ENCODE data around the gene IMPDH1. TPM values are rescaled to one million over a fixed set of nuclear protein-coding genes. Genes with fewer than 3 reads are reported as not detected.

IMPDH1 gene
- total RNA-seq, 1 donor from 2014 or later, result 32.7 TPM

DNA sequence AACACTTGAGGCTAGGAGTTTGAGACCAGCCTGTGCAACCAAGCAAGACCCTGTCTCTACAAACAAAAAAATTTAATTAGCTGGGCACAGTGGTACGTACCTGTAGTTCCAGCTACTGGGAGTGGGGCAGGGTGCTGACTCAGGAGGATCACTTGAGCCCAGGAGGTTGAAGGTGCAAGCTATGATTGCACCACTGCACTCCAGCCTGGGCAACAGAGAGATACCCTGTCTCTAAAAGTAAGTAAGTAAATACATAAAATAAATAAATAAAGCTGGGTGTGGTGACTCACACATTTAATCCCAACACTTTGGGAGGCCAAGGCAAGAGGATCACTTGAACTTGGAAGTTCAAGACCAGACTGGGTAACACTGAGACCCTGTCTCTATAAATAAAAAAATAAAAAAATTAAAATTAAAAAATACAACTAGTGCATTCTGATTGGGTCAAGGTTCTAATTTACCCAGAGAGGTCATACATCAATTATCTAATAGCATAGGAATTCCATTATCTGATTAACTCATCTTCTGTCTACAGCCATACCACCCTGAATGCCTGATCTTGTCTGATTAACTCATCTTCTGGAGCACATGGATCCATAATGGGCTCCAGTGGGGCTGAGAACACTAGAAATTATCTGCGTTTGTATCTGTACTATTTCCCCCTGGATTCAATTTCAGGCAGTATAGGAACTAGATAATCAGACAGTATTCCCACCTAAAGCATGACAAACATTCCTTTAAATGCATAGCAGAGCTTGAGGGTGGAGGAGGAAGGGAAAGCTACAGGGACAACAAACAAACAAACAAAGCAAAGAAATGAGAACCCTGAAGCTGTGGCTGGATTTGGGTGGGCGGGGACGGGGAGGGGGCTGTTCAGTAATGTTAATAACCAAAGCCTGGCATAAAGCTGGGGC, 24.9 kb upstream of the IMPDH1 start:
- DNase-seq (ENCODE audit: low read depth in 2 of 2), result no peak

DNA sequence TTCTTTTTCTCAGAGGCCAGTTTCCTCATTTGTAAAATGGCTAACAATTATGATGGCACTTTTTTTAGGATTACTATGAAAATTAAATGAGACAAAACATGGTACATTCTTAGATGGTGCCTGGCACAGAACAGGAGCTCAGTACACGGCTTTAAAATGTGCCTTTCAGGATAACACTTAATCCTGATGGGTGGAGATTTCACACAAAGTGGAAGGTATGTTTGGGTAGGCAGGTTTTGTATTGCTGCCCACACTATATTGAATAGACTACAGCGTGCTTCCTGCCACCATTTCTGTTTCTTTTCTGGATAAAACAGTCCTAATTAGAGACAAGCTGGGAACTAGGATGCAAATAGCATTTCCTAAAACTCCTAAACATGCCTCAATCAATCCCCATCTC, 22.0 kb upstream of the IMPDH1 start:
- DNase-seq (ENCODE audit: low read depth in 2 of 2), result no peak

DNA sequence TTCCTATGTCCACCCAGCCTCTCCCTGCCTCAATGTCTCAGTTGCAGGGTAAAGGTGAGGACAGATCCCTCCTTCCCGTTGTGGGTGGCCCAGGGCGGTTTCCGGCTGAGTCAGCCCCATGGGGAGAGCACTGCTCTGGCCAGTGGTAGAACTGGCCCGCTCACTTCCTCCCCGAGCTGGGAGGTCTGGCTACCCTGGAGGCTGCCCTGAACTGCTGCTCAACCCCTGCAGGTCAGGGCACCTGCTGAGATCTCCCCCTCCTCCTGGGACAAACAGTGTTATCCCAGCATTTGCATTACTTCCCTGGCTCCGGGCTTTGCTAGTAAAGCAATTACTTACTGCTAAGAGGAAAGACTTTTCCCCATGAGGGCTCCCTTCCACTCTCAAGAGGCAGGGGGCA, 21.4 kb upstream of the IMPDH1 start:
- peak in 1 of 2 donors; percentile 31 for DNase-seq (ENCODE audit: low read depth in 2 of 2)

DNA sequence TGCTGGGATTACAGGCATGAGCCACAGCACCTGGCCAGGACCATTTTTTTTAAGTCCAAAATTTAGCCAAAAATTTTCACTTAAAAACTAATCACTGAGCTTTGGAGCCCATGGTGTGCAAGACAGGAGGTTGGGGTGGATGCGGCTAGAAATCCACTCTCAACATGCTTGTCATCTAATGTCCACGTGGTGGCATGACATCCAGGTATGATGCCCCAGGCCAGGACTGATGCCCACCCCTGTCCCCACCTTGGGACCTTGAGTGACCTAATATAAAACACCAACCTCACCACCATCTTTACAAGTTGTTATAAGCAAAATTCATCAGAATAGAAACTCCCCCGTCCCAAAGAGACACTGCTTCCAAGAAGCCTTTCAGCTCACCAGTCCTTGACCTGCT, 20.4 kb upstream of the IMPDH1 start:
- DNase-seq (ENCODE audit: low read depth in 2 of 2), result no peak

DNA sequence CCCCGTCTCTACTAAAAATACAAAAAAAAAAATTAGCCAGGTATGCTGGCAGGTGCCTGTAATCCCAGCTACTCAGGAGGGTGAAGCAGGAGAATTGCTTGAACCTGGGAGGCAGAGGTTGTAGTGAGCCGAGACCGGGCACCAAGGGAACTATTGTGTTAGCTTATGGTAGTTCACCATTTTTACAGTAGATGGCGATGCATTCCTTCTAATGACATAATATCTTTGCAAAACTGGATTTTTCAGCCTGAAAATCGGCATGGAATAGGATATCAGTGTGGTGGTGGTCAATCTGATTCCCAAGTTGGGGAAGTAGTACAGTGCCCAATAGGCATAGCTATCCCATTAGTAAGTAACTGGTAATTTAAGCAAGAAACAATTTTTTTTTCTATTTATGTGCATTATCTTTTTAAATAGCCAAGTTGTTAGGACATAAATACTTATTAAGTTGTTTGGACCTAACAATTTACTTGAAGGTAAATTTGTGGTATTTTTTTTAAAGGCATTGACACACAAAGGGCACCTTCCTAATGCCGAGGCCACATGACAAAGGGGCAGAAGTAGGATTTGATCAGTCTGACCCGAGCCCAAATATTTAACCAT, 17.6 kb upstream of the IMPDH1 start:
- peak; percentile 60 to 73 for DNase-seq (ENCODE audit: low read depth in 2 of 2)

DNA sequence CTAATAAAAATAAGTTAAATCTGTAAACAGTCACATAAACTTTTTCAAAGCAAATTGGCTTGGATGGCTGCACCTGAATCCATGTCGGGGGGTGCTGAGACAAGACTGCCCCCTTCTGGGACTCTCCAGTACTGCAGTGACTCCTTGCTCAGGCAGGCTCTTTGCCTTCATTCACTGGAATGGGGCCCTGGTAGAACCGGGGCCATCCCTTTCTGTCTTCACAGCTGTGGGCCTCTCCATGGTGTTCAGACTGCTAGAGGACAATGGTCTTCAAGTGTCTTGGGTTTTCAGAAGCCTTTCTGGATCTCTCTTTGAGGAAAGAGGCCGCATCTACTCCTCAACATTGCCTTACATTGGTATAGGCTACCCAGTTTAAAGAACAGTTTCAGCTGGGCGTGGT, 16.1 kb upstream of the IMPDH1 start:
- DNase-seq (ENCODE audit: low read depth in 2 of 2), result peak; percentile 63 to 77

DNA sequence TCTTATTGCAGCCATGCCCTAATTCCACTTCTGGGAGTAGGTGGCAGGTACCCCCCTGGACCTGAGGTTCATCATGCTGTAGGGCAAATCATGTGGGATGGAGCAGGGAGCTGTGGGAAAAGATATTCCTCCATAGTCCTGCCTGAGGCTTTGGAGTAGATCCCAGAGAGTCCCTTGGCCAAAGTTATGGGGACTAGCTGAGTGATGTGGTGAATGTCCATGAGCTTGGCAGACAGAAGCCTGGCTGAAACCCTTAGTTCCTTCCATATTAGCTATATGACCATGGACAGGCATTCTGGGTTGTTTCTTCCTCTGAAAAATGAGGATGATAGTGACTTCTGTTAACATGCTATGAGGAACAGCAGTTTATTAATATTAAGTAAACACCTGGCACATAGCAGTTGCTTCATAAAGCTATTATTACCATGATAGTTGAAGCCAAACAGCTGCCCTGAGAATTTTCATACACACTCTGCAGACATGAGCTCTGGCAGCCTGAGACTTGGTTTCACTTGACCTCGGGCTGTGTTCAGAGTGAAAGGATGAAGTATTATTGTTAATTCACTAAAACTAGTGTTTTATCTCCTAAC, 15.0 kb upstream of the IMPDH1 start:
- DNase-seq (ENCODE audit: low read depth in 2 of 2), result no peak

DNA sequence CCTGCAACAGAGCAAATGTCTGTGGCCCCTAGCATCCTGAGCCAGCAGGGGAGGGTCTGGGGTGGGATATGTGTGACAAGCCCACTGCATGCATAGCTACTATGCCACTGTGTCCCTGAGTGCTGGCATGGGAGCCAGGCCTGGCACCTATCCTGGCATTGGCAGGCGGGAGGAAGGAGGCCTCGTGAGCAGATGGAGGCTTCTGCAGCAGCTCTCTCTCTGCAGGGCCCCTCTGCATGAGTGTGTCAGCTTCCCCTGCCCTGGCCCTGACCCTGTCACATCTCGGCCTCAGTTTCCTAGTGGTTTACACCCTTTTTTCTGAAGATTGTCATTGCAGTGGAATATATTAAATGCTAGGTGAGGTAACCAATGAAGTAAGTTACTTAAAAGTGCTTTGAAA, 13.1 kb upstream of the IMPDH1 start:
- DNase-seq (ENCODE audit: low read depth in 2 of 2), result no peak

DNA sequence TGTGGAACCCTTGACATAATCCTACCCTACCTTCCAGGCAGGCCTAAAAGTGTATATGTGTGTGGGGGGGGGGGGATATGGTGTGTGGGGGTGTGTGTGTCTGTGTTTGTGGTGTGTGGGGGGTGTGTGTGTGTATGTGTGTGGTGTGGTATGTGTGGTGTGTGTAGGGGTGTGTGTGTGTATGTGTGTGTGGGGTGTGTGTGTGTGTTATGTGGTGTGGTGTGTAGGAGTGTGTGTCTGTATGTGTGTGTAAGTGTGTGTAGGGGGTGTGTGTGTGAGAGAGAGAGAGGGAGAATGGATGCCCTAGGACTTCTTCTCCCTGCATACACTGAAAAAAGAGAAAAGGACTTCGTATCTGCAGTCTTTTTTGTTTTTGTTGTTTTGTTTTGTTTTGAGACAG, 12.3 kb upstream of the IMPDH1 start:
- no peak for DNase-seq (ENCODE audit: low read depth in 2 of 2)

DNA sequence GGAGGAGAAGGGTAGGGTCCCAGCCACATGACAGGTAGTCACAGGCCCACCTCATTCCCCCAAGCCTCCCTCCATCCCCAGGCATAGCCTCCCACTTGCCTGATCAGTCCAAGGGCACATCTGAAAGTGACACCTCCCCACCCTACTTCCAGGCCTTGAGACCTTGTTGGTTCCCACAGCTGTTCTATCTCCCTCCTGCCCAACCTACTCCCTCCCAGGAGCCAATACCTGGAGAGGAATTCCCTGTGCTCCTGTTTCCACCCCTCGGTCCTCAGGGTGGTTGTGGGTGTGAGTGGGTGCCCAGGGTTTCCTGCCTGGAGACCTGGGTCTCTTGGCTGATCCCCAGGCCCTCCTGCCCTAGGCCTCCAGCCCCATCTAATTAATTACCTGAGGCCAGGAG, 11.6 kb upstream of the IMPDH1 start:
- DNase-seq (ENCODE audit: low read depth in 2 of 2), result no peak

DNA sequence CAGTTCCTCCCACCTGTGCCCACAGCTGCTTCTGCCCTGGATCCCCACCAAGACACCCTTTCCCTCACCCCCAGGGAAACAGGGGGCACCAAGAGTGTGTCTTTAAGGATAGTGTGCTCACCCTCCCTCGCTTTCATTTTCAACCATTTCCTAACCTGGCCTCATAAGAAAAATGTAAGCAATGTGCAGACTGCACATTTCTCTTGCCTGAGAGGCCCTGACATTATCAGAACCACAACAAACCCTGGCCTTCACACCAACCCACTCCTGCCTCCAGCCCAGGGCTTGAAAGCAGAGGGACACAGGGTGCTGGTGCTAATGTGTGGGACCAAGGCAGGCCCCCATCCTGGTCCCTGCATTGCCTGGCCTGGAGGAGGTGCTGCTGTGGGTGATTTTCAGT, 11.0 kb upstream of the IMPDH1 start:
- no peak for DNase-seq (ENCODE audit: low read depth in 2 of 2)

DNA sequence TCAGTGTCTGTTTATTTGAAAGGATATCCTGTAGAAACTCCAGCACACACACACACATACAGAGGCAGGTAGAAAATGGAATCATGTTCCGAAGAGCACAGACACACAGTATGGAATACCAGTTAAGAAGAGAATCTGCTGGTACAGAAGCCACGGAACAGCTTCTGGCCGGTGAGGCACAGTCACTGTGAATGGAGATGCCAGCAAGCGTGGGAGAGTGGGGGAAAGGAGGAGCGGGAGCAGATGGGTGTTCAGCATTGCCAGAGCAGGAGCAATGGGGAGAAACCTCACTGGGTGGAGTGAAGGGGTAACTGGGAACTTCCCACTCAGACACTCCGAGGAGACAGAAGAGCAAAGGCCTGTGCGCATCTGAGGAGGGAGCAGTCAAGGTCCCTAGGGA, 9.5 kb upstream of the IMPDH1 start:
- DNase-seq (ENCODE audit: low read depth in 2 of 2), result no peak

DNA sequence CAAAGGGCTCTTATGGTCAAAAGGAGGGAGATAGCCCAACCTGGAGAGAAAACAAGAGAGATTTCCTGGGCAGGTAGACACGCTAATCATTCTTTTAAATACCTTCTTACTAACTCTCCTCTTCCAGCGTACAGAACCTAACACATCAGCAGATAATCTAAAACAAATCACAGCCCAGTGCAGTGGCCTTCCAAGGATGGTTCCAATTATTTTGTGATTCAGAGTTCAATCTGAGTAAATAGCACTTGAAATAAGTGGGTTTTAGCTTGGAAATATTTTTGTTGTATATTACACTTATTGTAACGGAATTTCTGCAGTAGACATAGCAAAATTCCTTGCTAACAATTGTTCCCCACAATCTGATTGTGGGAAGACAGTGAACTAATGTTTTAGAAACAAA, 7.3 kb upstream of the IMPDH1 start:
- no peak for DNase-seq (ENCODE audit: low read depth in 2 of 2)

DNA sequence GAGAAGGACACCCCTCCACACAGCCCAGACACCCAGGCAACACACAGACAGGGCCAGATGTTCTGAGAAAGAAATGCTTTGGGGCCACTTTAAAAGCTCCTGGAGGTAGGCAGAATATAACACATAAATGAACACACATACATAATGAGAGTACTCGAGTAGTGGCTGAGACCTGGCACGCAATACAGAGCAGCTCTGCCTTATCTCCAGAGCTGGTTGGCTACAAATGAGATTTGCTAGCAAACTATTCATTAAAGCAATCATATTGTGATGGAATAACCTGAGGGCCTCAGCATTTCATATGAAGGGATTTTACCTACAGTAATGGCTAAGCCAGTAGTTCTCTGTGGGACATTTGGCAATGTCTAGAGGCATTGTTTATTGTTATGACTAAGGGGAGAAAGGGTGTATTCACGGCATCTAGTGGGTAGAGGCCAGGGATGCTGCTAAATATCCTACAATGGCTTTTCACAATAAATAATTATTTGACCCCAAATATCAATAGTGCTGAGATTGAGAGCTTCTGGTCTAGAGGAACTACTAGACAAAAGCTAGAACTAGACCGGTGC, 5.5 kb upstream of the IMPDH1 start:
- DNase-seq (ENCODE audit: low read depth in 2 of 2), result no peak

DNA sequence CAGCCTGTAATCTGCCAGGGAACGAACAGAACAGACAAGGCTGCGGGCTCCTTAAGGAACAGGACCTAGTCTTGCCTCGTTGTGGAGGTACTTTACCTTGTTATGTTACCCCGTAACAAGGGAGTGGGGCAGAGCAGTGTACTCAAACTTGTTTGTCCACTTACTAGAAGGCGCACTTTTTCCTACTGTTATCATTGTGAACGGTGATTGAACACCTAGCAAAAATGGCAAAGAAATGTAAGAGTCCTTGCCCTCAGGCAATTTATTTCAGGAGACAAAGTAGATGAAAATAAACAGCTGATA, 620 bp upstream of the IMPDH1 start:
- no peak for DNase-seq (ENCODE audit: low read depth in 2 of 2)

DNA sequence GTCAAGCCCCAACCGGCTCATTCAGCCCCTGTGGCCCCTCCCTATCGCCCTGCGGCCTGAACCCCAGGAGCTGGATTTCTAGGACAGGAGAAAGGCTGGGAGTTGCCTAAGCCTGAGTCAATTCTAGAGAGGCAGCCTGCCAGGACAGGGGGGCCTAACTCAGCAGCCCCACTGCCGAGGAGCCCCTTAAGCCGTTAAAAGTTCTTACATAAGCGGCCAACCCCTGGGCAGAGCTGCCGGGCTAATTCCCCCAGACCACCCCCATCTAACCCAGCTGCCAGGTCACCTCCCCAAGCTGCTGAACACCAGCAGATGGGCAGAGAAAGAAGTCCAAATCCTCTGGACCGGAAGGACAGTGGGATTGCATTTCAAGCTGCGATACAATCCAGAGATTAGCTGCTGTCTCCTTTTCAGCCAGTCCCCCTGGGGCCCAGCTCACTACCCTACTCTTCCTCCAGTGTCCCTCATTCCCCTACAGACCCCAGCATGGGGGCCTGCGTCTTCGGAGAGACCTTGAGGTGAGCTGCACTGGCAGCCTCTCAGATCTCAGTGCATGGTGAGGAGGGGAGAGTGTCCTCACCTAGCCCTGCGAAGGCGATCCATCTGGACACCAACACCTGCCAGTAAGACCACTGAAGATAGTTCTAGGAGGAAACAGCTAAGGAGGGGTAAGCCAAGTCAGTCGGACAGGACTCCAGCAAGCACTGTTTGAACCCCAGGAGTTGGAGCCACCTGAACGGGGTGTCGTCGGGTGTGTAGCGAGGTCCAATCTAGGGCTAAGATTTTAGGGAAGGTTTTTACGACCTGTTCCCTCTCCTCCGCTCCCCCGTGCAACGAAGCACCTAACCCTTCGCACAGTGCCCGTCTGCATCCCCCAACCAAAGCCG, 830 bp downstream of the IMPDH1 start:
- DNase-seq (ENCODE audit: low read depth in 2 of 2), result no peak

DNA sequence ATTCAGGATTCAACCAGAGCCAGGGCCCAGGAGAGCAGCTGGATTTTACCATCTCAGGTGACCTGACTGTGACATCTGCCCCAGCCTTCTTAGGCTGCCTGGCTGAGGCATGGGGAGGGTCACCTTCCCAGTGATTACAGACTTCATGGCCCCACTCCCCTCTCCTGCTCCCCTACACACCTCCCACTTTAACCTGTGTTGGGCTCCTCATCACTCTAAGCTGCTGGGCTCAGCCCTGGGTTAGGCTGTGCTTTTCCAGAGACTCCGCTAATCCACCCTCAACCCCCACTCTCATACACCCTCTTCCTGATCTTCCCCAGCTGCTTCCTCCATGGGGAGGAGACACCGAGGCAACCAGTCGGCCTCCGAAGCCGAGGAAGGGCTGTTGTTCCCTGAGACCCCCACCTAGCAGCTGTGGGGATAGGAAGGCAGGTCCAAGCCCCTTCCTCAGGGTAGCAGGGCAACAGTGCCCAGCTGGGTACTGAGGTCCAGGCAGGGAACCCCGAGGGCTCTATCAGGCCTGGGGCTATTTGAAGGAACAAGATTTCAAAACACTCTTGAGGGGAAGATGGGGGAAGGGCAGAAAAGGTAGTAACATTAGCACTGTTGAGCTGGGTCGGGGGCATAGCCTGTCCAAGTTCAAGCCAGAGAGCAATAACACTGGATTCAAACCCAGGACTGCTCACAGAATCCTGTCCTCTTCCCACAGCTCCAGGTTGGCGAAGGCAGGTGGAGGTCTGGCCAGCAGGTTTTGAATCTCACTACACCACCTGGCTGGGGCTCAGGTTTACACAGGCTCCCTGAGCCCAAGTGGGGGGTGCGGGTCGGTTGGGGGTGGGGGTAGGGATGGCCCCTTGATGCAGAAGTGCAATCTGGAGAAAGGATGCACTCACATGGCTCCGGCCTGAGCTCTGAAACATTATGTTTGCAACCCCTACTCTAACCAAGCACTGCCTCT, 1.8 kb downstream of the IMPDH1 start:
- DNase-seq (ENCODE audit: low read depth in 2 of 2), result peak in 1 of 2 donors; percentile 16

DNA sequence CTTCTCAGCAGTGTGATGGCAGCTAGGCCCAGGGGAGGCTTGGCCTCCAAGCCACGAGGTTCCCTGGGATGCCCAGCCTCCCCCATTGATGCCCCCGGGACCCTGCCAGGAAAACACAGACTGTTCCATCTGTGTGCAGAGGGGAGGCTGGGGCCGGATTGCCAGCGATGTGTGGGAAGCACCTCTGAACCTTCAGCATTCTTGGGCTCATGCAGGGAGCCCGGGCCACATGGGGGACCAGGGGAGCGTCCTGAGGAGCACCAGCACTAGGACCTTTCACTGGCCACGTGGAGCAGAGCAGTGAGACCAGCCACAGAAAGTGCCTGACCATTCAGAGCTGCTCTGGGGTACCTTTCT, 2.6 kb downstream of the IMPDH1 start:
- DNase-seq (ENCODE audit: low read depth in 2 of 2), result no peak

DNA sequence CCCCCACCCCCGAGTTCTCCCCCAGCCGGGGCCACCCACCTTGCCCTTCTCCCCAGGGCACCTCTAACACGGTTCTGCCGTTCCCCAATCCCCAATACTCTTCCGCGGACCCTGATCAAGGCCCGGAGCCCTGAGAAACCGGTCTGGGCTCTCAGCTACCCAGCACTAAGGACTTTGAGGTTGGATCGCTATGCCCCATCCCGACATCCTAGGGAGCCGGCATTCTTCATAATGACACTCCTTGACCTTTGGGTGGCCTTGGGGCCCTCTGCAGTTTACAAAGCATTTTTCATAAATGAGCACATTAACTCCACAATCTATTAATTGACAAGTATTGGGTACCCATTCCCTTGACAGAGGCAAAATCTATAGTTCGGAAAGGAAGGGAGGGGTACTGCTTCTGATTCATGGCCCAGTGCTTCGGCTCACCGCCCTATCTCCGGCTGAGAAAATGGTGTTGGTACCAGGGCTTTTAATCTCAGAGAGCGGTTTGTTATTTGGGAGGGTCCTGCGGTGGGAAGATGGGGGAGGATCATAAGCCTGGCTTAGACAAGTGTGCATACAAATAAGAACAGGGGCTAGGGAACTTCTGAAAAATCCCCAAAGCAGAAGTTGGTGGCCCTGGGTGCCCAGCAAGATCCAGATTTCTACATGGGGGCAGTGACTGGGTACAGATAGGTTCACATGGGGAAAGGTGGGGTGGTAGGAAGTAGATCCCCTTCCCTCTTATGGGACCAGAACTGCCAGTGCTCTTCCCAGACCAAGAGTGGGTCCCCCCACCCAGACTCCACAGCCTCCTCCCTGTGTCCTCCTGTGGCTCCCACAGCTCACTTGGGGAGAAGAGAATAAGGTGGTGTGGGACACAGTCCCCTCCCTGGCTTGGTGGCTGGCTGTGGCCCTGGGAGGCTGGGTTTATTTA, 3.2 kb downstream of the IMPDH1 start:
- DNase-seq (ENCODE audit: low read depth in 2 of 2), result no peak

Data from lung microvascular endothelial cell (primary cell).